ENCODE results near the gene KXD1. TPM values are rescaled to one million over a fixed set of nuclear protein-coding genes. Genes with fewer than 3 reads are reported as not detected.

KXD1 gene
- total RNA-seq, 1 experiment from 2014 or later = 138 TPM

DNA sequence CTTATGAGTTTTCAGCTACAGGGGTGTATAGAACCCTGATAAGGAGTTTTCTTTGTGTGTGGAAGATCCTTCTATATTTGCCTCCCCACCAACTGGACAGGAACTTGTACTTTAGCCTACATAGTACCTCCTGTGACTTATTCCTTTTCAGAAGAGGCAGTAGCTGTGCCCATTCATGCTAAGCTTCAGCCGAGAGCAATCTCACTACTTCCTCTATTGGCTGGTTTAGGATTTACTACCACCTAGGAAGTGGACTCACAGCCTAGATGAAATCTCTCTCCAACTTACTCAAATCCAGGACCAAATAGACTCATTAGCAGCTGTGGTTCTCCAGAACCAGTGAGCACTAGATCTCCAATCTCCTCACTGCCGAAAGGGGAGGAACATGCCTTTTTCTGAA is 28.6 kb downstream of the KXD1 start:
- H3K27me3 ChIP-seq (ENCODE audit: insufficient read depth, low read length) = no peaks in the 10 kb centered on the region
- no peak overlapping the region for H3K23ac ChIP-seq (ENCODE audit: insufficient read length, low read depth, low read length)
- TF ChIP-seq, protein P1, sequence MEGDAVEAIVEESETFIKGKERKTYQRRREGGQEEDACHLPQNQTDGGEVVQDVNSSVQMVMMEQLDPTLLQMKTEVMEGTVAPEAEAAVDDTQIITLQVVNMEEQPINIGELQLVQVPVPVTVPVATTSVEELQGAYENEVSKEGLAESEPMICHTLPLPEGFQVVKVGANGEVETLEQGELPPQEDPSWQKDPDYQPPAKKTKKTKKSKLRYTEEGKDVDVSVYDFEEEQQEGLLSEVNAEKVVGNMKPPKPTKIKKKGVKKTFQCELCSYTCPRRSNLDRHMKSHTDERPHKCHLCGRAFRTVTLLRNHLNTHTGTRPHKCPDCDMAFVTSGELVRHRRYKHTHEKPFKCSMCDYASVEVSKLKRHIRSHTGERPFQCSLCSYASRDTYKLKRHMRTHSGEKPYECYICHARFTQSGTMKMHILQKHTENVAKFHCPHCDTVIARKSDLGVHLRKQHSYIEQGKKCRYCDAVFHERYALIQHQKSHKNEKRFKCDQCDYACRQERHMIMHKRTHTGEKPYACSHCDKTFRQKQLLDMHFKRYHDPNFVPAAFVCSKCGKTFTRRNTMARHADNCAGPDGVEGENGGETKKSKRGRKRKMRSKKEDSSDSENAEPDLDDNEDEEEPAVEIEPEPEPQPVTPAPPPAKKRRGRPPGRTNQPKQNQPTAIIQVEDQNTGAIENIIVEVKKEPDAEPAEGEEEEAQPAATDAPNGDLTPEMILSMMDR (conservative IDR thresholded peaks at IDR 0.05) = no peak
- no peak overlapping the region for H2BK20ac ChIP-seq (ENCODE audit: low read depth, low read length, poor library complexity, severe bottlenecking)
- no peaks in the 10 kb centered on the region for H3K79me1 ChIP-seq (ENCODE audit: insufficient read depth, low read depth, low read length, poor library complexity, severe bottlenecking)
- H3K9ac ChIP-seq (ENCODE audit: extremely low read depth, insufficient read length, low read length) = no peak overlapping the region
- no peak overlapping the region for H3K4me2 ChIP-seq (ENCODE audit: insufficient read depth, insufficient read length, low read length)
- no peak overlapping the region for H3K18ac ChIP-seq (ENCODE audit: insufficient read length, low read depth, low read length)
- no peak overlapping the region for H4K8ac ChIP-seq (replicated peaks; ENCODE audit: insufficient read length, low read depth, low read length)
- H2BK12ac ChIP-seq (ENCODE audit: insufficient read length, low read depth, low read length) = no peak overlapping the region
- Mint-ChIP-seq H3K36me3 (ENCODE audit: insufficient read depth in 1 of 3, low read depth in 3 of 3) (peaks cover 3 to 8% (median 5%) of the 10 kb centered on the region in 3 experiments; a peak in 6 of 7 replicates), H3K4me1 (peaks cover 20 to 22% of the 10 kb centered on the region in 2 experiments), H3K27ac (no peak overlapping the region), H3K9me3 (no peaks in the 10 kb centered on the region; a peak in 1 of 5 replicates), H3K27me3 (ENCODE audit: low read depth) (peaks cover 8% of the 10 kb centered on the region), H3K4me3 (no peak overlapping the region)
- no CpG with 5 or more reads among the region's 2 CpGs for WGBS (ENCODE audit: extremely low coverage, insufficient read length, low lambda C conversion rate)
- no peak overlapping the region for H4K5ac ChIP-seq (ENCODE audit: insufficient read length, low read depth, low read length)
- no peak overlapping the region for H3K14ac ChIP-seq (ENCODE audit: insufficient read depth, low read length)
- H3K27ac ChIP-seq (ENCODE audit: insufficient read length, low read depth, low read length) = no peak overlapping the region
- no peaks in the 10 kb centered on the region for H3K9me3 ChIP-seq (ENCODE audit: control insufficient read depth, low read depth, low read length)
- H3T11ph ChIP-seq (ENCODE audit: low read length) = no peak overlapping the region
- DNase-seq = no peak
- H4K91ac ChIP-seq (ENCODE audit: insufficient read length, low read depth, low read length) = no peak overlapping the region
- no peaks in the 10 kb centered on the region for H3K79me2 ChIP-seq (ENCODE audit: insufficient read depth, low read length)
- no peak overlapping the region for H2BK15ac ChIP-seq (ENCODE audit: low read depth, low read length)
- no peak overlapping the region for H2BK120ac ChIP-seq (ENCODE audit: low read depth, low read length, poor library complexity, severe bottlenecking)
- no peak overlapping the region for H2BK5ac ChIP-seq (ENCODE audit: insufficient read length, low read length)
- no peak overlapping the region for H2AK5ac ChIP-seq (ENCODE audit: insufficient read length, low read length)
- H4K20me1 ChIP-seq (ENCODE audit: control insufficient read depth, insufficient read depth, insufficient read length) = no peaks in the 10 kb centered on the region
- peaks cover 15% of the 10 kb centered on the region for H3K23me2 ChIP-seq (ENCODE audit: insufficient read length, low read depth, low read length, poor library complexity, severe bottlenecking)
- H3K4me1 ChIP-seq (ENCODE audit: insufficient read depth, low read length) = peaks cover 2% of the 10 kb centered on the region; the same call in 1 of the 2 replicates
- no peak overlapping the region for H2AFZ ChIP-seq (ENCODE audit: low read length)
- H3K56ac ChIP-seq (ENCODE audit: insufficient read length, low read depth, low read length) = no peak overlapping the region
- no peak overlapping the region for H3K4ac ChIP-seq (ENCODE audit: low read depth, low read length)
